ENCODE measurements around the gene DAND5. TPM values are rescaled to one million over a fixed set of nuclear protein-coding genes. Genes with fewer than 3 reads are reported as not detected.

DAND5 gene
- total and polyA plus RNA-seq, 5 donors from 2014 or later = not detected

GRCh38 chr19:12993562-12993961, 24.2 kb downstream of the DAND5 start:
- Mint-ChIP-seq H3K27me3 (peaks cover 22% of the 10 kb centered on the region), H3K36me3 (peaks cover under 1% of the 10 kb centered on the region), H3K4me3 (peak overlapping the region; percentile 59 to 97 (median 74)), H3K9me3 (peaks cover 0 to 3% (median 0%) of the 10 kb centered on the region in 7 donors), H3K4me1 (peaks cover 0 to 17% (median 6%) of the 10 kb centered on the region in 4 donors), H3K27ac (peak overlapping the region in 1 of 3 donors; percentile 35)
- H3K9me3 ChIP-seq (ENCODE audit: control insufficient read depth in 2 of 2, low read length in 2 of 2) = no peaks in the 10 kb centered on the region
- ATAC-seq (ENCODE audit: low read depth in 2 of 2) (no peak), DNase-seq (no peak)
- peaks cover 3% of the 10 kb centered on the region for H3K27me3 ChIP-seq (ENCODE audit: control insufficient read depth, insufficient read depth, low read length)
- H3K4me1 ChIP-seq (ENCODE audit: control insufficient read depth, insufficient read depth, low read length, poor library complexity, severe bottlenecking) = peaks cover 6% of the 10 kb centered on the region
- H3K27ac ChIP-seq (ENCODE audit: insufficient read depth, low read length, poor library complexity, severe bottlenecking) = no peak overlapping the region
- no peak overlapping the region for H3K4me3 ChIP-seq (ENCODE audit: low read depth, low read length)
- H3K36me3 ChIP-seq (ENCODE audit: control insufficient read depth, insufficient read depth, low read length) = no peaks in the 10 kb centered on the region

DNA sequence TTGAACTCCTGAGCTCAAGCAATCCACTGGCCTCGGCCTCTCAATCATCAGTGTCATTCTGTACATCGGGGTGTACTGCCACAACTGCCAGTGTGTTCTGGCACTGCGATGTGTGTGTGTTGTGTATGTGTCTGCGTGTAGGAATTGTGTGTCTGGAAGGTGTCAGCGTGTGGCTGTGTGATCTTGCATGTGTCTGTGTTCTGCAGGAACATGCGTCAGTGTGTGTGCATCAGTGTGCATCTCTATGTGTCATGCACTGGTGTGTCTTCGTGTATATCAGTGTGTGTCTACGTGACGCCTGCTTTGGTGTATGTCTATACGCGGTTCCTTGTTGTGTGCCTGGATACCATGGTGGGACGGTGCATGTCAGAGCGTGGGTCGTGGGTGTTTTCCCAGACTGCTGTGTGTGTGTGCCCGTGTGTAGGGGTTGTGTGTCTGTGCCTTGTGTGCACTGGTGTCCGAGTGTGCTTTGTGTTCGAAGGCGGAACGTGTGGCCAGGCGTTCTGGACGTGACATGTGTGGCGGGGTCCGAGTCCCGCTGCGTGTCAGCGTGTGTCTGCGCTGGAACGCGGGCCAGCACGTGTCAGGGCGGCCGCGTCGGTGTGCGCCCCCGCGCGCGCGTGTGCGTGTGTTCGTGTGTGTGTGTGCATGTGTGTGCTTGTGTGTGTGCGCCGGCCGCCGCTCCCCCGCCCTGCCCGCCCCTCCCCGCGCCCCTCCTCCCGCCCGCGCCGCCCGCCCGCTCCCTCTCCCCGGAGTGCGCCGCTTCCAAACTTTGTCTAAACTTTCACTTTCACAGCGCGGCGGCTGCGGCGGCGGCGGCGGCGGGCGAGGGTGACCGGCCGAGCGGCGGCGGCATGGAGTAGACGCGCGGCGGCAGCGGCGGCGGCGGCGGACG, 25.6 kb downstream of the DAND5 start, which contains the start of gene NFIX:
Gene NFIX, plus strand, starts transcription at position 775 of the 895 bp plus-strand sequence. CDS start 363 bp downstream, outside the sequence.
- no peaks in the 10 kb centered on the region for H3K36me3 ChIP-seq (ENCODE audit: control insufficient read depth, insufficient read depth, low read length)
- H3K9me3 ChIP-seq (ENCODE audit: control insufficient read depth in 2 of 2, low read length in 2 of 2) = no peaks in the 10 kb centered on the region
- peak; percentile 34 to 42 (median 35) for DNase-seq
- peak within 1 kb of the TSS; percentile 62 for H3K4me3 ChIP-seq (ENCODE audit: low read depth, low read length)
- peaks cover 3% of the 10 kb centered on the region for H3K27me3 ChIP-seq (ENCODE audit: control insufficient read depth, insufficient read depth, low read length)
- peaks cover 0 to 17% (median 6%) of the 10 kb centered on the region in 4 donors for H3K4me1 Mint-ChIP-seq
- peaks cover 26% of the 10 kb centered on the region for H3K27me3 Mint-ChIP-seq
- H3K27ac Mint-ChIP-seq = peak within 1 kb of the TSS in 2 of 3 donors; percentile 92
- peak within 1 kb of the TSS; percentile 89 to 97 (median 91) for H3K4me3 Mint-ChIP-seq
- peak; percentile 17 to 32 for ATAC-seq (ENCODE audit: low read depth in 2 of 2)
- peaks cover 4% of the 10 kb centered on the region for H3K36me3 Mint-ChIP-seq
- H3K9me3 Mint-ChIP-seq = peaks cover 0 to 3% (median 0%) of the 10 kb centered on the region in 7 donors
- H3K27ac ChIP-seq (ENCODE audit: insufficient read depth, low read length, poor library complexity, severe bottlenecking) = no peak within 1 kb of the TSS
- peaks cover 6% of the 10 kb centered on the region for H3K4me1 ChIP-seq (ENCODE audit: control insufficient read depth, insufficient read depth, low read length, poor library complexity, severe bottlenecking)

DNA sequence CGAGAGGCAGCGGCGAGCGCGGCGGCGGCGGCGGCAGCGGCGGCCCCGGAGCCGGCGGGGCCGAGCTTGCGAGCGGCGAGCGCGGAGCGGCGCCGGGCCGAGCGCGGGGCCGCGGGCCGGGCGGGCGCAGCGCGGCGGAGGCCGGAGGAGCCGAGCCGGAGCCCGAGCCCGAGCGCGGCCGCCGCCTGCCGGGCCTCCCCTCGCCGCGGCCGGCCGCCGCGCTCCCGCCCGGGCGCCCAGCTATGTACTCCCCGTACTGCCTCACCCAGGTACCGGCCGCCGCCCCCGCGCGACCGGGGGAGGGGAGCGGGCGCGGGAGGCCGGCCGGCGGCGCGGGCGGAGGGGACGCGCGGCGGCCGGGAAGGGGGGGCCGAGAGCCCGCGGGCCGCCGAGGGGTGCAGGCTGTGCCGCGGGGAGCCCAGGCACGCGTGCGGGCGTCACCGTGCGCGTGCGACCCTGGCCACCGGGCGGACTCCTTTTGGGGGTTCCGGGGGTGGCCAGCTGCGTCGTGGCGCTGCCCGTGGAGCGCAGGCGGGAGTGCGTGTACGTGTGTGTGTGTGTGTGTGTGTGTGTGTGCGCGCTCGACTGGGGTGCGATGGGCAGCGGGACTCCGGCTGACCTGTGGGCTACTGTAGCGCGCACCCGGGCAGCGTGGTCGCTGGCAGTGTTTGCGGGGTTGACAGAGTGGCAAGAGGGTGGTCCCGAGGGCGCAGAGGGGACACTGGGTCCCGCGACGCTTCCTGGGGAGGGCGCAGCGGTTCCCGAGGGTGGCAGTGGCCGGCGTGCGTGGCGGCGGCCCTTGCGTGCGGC, 26.4 kb downstream of the DAND5 start:
- no peak overlapping the region for H3K4me3 ChIP-seq (ENCODE audit: low read depth, low read length)
- no peak for ATAC-seq (ENCODE audit: low read depth in 2 of 2)
- H3K9me3 Mint-ChIP-seq = peaks cover 0 to 3% (median 0%) of the 10 kb centered on the region in 7 donors
- H3K4me3 Mint-ChIP-seq = peak overlapping the region in 3 of 4 donors; percentile 75 to 81 (median 76)
- H3K4me1 Mint-ChIP-seq = peaks cover 0 to 17% (median 6%) of the 10 kb centered on the region in 4 donors
- no peak for DNase-seq
- H3K27ac ChIP-seq (ENCODE audit: insufficient read depth, low read length, poor library complexity, severe bottlenecking) = no peak overlapping the region
- H3K27ac Mint-ChIP-seq = peak overlapping the region in 1 of 3 donors; percentile 92
- no peaks in the 10 kb centered on the region for H3K36me3 ChIP-seq (ENCODE audit: control insufficient read depth, insufficient read depth, low read length)
- peaks cover 6% of the 10 kb centered on the region for H3K4me1 ChIP-seq (ENCODE audit: control insufficient read depth, insufficient read depth, low read length, poor library complexity, severe bottlenecking)
- no peaks in the 10 kb centered on the region for H3K9me3 ChIP-seq (ENCODE audit: control insufficient read depth in 2 of 2, low read length in 2 of 2)
- peaks cover 4% of the 10 kb centered on the region for H3K36me3 Mint-ChIP-seq
- peaks cover 31% of the 10 kb centered on the region for H3K27me3 Mint-ChIP-seq
- H3K27me3 ChIP-seq (ENCODE audit: control insufficient read depth, insufficient read depth, low read length) = peaks cover 3% of the 10 kb centered on the region

DNA sequence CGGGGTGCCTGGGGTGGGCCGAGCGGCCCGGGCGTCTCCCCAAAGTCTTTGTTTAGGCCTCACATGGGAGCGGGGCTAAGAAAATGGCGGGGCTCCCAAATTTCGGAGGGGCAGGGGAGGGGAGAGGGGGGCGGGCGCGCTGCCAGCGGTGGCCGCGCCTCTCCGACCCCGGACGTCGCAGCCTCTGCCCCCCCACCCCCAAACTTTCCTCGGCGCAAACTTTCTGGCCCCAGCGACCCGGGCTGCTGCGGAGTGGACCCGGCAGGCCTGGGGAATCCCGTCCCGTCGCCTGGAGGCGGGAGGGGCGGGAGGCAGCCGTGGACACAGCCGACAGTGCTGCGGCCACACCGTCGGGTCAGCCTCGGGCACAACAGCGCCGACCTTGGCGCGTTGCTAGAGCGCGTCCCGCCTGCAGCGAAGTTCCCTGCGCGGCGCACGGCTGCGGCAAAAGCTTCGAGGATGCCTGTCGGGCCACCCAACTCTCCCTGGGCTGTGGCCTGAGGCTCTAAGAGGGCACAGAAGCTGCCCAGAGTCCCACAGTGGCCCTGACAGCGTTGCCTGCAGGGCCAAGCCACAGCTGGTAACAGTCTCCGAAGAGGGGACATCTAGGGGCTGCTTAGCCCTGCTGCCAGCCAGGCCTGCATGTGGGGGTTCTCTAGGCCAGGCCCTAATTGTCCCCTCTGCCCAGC, 27.2 kb downstream of the DAND5 start:
- no peak overlapping the region for H3K27ac Mint-ChIP-seq
- peaks cover 31% of the 10 kb centered on the region for H3K27me3 Mint-ChIP-seq
- peaks cover 3% of the 10 kb centered on the region for H3K27me3 ChIP-seq (ENCODE audit: control insufficient read depth, insufficient read depth, low read length)
- H3K36me3 Mint-ChIP-seq = peaks cover 4% of the 10 kb centered on the region
- ATAC-seq (ENCODE audit: low read depth in 2 of 2) (no peak), DNase-seq (no peak)
- H3K4me1 Mint-ChIP-seq = peaks cover 0 to 15% (median 6%) of the 10 kb centered on the region in 4 donors
- H3K9me3 ChIP-seq (ENCODE audit: control insufficient read depth in 2 of 2, low read length in 2 of 2) = no peaks in the 10 kb centered on the region
- H3K4me3 ChIP-seq (ENCODE audit: low read depth, low read length) = no peak overlapping the region
- peaks cover 6% of the 10 kb centered on the region for H3K4me1 ChIP-seq (ENCODE audit: control insufficient read depth, insufficient read depth, low read length, poor library complexity, severe bottlenecking)
- peaks cover 0 to 3% (median 0%) of the 10 kb centered on the region in 7 donors for H3K9me3 Mint-ChIP-seq
- H3K27ac ChIP-seq (ENCODE audit: insufficient read depth, low read length, poor library complexity, severe bottlenecking) = no peak overlapping the region
- H3K36me3 ChIP-seq (ENCODE audit: control insufficient read depth, insufficient read depth, low read length) = no peaks in the 10 kb centered on the region
- peak overlapping the region; percentile 60 to 79 (median 72) for H3K4me3 Mint-ChIP-seq

GRCh38 chr19:12997179-12997966, 28.0 kb downstream of the DAND5 start:
- DNase-seq (no peak), ATAC-seq (ENCODE audit: low read depth in 2 of 2) (no peak)
- Mint-ChIP-seq H3K36me3 (peaks cover 4% of the 10 kb centered on the region), H3K27me3 (peaks cover 31% of the 10 kb centered on the region), H3K4me1 (peaks cover 0 to 15% (median 6%) of the 10 kb centered on the region in 4 donors), H3K9me3 (peaks cover 0 to 3% (median 0%) of the 10 kb centered on the region in 7 donors), H3K27ac (peak overlapping the region in 1 of 3 donors; percentile 48), H3K4me3 (peak overlapping the region; percentile 60 to 79 (median 74))
- H3K4me3 ChIP-seq (ENCODE audit: low read depth, low read length) = no peak overlapping the region
- no peaks in the 10 kb centered on the region for H3K36me3 ChIP-seq (ENCODE audit: control insufficient read depth, insufficient read depth, low read length)
- peaks cover 6% of the 10 kb centered on the region for H3K4me1 ChIP-seq (ENCODE audit: control insufficient read depth, insufficient read depth, low read length, poor library complexity, severe bottlenecking)
- peaks cover 3% of the 10 kb centered on the region for H3K27me3 ChIP-seq (ENCODE audit: control insufficient read depth, insufficient read depth, low read length)
- H3K9me3 ChIP-seq (ENCODE audit: control insufficient read depth in 2 of 2, low read length in 2 of 2) = no peaks in the 10 kb centered on the region
- no peak overlapping the region for H3K27ac ChIP-seq (ENCODE audit: insufficient read depth, low read length, poor library complexity, severe bottlenecking)

DNA sequence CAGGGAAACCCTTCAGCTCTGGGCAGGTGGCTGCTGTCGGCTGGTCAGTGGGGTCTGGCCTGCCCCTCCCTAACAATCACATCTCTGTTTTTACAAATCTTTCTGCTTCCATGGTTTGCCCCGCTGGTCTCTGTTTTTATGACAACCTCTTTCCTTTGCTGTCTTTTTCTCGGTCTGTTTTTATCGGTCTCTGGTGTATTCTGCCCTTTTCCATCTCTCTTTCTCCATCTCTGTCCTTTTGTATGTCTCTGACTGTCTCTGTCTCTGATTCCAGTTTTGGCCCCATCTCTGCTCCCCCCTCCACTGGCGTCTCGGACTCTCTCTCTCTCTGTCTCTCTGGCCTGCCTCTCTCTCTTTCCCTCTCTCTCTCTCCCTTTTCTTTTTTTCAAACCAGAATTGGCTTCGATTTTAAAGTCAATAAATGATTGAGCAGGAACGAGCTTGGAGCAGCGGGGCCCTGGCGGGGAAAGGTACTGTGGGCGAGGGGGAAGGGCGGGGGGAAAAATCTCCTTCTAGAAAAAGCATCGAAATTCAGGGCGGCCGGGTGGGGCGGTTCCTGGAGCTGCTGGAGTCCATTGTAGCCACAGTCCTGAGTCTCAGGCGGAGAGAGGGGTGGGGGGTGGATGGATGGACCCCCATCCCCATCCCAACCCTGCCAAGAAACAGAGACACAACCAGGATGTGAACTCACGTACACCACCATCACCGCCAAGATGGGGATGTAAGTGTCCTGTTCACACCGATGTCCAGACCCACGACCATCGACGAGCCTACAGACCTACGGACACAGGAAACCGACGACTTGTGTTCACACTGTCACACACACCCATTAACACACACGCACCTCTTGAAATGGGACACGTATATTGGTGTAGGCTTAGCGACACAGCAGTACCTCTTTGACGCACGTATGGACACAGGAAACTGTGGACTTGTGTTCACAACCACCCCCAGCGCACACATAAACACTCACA, 28.9 kb downstream of the DAND5 start:
- Mint-ChIP-seq H3K9me3 (peaks cover 0 to 3% (median 0%) of the 10 kb centered on the region in 7 donors), H3K27ac (peak overlapping the region in 2 of 3 donors; percentile 11 to 48), H3K36me3 (peaks cover 4% of the 10 kb centered on the region), H3K4me1 (peaks cover 0 to 15% (median 6%) of the 10 kb centered on the region in 4 donors), H3K27me3 (peaks cover 34% of the 10 kb centered on the region), H3K4me3 (peak overlapping the region; percentile 13 to 79 (median 64))
- ATAC-seq (ENCODE audit: low read depth in 2 of 2) (no peak), DNase-seq (no peak)
- peaks cover 3% of the 10 kb centered on the region for H3K27me3 ChIP-seq (ENCODE audit: control insufficient read depth, insufficient read depth, low read length)
- peaks cover 6% of the 10 kb centered on the region for H3K4me1 ChIP-seq (ENCODE audit: control insufficient read depth, insufficient read depth, low read length, poor library complexity, severe bottlenecking)
- no peak overlapping the region for H3K4me3 ChIP-seq (ENCODE audit: low read depth, low read length)
- no peaks in the 10 kb centered on the region for H3K9me3 ChIP-seq (ENCODE audit: control insufficient read depth in 2 of 2, low read length in 2 of 2)
- no peaks in the 10 kb centered on the region for H3K36me3 ChIP-seq (ENCODE audit: control insufficient read depth, insufficient read depth, low read length)
- H3K27ac ChIP-seq (ENCODE audit: insufficient read depth, low read length, poor library complexity, severe bottlenecking) = no peak overlapping the region
